ENCODE measurements around the gene GSDMA.

GSDMA gene, protein sequence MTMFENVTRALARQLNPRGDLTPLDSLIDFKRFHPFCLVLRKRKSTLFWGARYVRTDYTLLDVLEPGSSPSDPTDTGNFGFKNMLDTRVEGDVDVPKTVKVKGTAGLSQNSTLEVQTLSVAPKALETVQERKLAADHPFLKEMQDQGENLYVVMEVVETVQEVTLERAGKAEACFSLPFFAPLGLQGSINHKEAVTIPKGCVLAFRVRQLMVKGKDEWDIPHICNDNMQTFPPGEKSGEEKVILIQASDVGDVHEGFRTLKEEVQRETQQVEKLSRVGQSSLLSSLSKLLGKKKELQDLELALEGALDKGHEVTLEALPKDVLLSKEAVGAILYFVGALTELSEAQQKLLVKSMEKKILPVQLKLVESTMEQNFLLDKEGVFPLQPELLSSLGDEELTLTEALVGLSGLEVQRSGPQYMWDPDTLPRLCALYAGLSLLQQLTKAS

GRCh38 chr17:39962642-39963220, at the start of gene GSDMA:
Gene GSDMA (plus strand): TSS chr17:39963004. CDS start chr17:39965688, 2,684 bp downstream.
- DNase-seq: no peak

DNA sequence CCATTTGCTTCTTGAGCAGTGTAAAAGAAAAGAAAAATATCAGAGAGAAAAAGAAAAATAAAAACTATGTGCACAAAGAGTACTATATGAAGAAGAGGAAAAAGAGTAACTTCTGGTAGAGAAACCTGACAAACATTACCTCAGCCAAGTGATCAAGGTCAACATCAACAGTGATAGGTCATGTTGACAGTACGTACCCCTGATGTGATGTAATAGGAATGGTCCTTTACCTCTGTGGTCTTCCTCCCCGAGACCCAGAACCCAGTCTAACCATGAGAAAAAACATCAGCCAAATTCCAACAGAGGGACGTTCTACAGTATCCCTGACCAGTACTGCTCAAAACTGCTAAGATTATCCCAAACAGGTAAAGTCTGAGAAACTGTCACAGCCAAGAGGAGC, 48.8 kb upstream of the GSDMA start:
- DNase-seq: no peak

GRCh38 chr17:39915559-39915958, 47.2 kb upstream of the GSDMA start:
- DNase-seq: no peak

- DNase-seq: no peak
Measured at GRCh38 chr17:39916918-39917317, 45.9 kb upstream of the GSDMA start.

GRCh38 chr17:39919087-39919683, 43.6 kb upstream of the GSDMA start:
- no peak for DNase-seq

DNA sequence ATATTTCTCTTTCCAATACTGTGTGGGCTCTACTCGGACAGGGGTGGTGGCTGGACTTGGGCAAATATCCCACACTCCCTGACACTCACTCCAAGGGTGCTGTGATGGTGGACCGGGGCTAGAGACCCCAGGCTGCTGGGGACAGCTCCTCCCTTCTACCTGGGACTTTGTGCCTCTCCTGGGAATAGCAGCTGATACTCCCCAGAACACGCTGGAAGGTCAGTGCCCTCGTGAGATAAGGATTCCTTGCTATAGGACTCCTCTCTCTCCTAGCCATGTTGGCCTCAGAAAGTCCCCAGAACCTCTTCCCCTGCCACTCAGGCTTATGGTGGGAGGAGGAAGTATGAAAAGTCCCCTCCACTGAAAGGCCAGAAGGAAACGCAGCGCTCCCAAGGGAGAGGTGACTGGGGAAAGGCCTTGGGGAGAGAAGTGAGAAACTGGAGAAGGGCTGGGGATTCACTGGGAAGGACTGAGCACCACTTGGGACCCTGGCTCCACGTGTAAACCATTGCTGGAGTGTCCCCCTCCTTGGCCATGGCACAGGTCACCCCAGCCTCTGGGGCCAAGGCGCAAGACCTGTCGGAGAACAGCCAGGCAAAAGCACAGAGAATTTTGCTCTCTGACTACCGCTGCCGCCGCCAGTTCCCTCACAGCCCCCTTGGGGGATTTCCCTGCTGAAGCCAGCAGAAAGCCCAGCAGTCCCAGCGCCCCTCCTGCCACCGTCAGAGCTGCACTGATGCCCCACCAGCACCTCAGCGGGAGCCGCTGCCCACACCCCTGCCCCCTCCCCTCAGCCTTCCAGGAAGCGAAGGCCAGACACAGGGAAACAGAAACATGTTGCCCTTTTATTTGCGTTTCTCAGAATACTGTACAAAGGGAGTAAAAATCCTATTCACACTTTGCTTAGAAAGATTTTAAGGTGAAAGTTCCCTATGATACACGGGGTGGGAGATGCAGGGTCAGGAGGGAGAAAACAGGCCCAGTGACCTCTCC, 42.3 kb upstream of the GSDMA start:
- no peak for DNase-seq

DNA sequence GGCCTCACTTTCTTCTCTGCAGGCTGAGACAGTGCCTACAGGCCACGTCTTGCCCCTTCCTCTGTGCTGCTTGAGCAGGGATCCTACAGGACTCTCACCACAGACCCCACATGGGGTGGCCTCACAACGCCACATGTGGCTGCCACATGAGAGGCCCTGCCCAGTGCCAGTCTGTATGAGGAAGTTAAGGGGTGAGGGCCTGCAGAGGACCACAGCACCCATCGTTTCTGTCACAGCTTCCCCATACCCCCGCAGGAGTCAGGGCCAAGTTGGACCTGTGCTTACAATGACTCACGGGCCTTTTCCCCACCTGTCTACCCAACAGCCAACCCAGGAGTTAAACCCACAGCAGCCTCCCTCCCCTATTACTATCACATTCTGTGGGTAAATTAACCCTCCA, 41.5 kb upstream of the GSDMA start:
- no peak for DNase-seq

GRCh38 chr17:39922006-39922405, 40.8 kb upstream of the GSDMA start:
- no peak for DNase-seq

- DNase-seq: no peak
Measured at GRCh38 chr17:39923230-39923629, 39.6 kb upstream of the GSDMA start.

DNA sequence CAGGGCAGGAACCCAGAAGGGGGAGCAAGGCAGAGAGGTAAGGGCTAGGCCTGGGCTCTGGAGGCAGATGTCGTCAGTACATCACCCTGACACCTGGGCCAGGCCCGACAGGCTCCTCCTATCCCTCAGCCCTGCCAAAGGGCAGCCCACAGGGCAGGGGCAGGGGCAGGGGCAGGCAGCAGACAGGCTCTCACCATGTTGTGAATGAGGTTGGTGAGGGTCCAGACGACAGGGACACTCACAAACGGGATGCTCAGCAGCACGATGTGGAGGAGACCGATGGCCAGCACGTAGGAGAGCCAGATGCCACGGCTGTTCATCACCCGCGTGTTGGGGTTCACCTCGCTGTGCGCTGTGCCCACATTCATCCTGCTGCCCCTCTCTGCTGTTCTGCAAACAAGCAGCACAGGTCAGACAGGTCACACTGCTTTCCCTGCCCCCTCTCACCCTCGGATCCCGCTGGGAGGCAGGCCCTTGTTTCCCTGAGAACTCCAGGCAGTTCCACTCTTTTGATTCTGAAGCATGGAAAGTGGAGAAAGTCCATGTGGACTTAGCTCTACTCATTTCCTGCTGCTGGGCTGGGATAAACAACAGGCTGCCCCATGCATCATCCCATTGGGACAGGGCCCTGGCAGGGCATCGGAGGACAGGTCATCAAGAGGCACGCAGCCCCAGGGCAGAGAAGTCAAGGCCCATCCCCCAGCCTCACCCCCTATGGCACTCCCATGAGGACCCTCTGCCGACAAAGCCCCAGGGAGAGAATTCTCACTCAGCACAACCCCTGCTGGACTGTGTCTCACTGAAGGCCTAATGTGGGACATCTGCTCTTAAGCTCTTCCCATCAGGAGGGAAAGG, 38.7 kb upstream of the GSDMA start:
- DNase-seq: no peak

- no peak for DNase-seq
Measured at GRCh38 chr17:39924691-39925055, 38.1 kb upstream of the GSDMA start.

- no peak for DNase-seq
Measured at GRCh38 chr17:39925282-39926134, 37.3 kb upstream of the GSDMA start.

DNA sequence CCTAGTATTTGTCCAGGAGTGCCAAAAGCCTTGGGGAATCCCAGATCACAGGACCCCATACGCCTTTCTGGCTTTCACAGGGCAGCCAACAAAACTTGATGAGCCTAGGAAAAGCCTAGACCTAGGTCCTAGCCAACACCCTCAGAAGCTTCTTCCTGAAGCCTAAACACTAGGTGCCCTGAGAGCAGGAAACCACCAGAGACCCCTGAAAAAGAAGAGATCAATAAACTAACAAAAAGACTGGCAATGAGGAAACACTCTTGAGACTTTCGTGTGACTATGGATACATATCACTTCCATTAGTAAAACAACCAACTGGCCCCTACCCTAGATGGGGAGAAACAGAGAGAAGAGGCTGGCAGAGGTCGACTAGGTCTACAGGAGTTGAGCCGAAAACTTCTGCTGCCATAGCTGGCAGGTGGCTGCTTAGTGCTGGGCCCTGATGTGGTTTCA, 36.6 kb upstream of the GSDMA start:
- no peak for DNase-seq

GRCh38 chr17:39926588-39927100, 36.2 kb upstream of the GSDMA start:
- DNase-seq: no peak

- DNase-seq: peak; percentile 92
Measured at GRCh38 chr17:39927101-39927928, 35.5 kb upstream of the GSDMA start, which contains the start of the genes LRRC3C and ORMDL3. Gene LRRC3C (plus strand): TSS chr17:39927732. CDS start chr17:39941524, 13,792 bp downstream. Gene ORMDL3 (minus strand): TSS chr17:39927601. CDS start chr17:39924203, 3,398 bp downstream.

- no peak for DNase-seq
Measured at GRCh38 chr17:39927929-39928857, 34.6 kb upstream of the GSDMA start.

- peak; percentile 96 for DNase-seq
Measured at GRCh38 chr17:39928858-39929645, 33.8 kb upstream of the GSDMA start.
